K562 (cell line): ENCODE measurements around the gene CEP192. TPM values are rescaled to one million over a fixed set of nuclear protein-coding genes. Genes with fewer than 3 reads are reported as not detected.

Source experiments
- CREBBP ChIP-seq: IDR thresholded peaks from one replicate; pipeline ENCODE4 v1.6.1; 2012; ENCODE audit warnings: low read depth, mild to moderate bottlenecking, control low read depth, inconsistent platforms, low read length
- FOXJ2 ChIP-seq: fragments of 200-800 bp; sonication (Bioruptor generic); IDR thresholded peaks from 2 replicates; pipeline ENCODE4 v1.6.1; 2016; ENCODE audit warnings: missing genetic modification characterization, missing compliant biosample characterization
- FOXK1 ChIP-seq: sonication (generic); formaldehyde crosslinking; IDR thresholded peaks from 2 replicates; pipeline ENCODE4 v1.8.0; 2022; ENCODE audit warnings: missing genetic modification reagents, mild to moderate bottlenecking, borderline replicate concordance
- FOXP1 ChIP-seq: sonication (generic); formaldehyde crosslinking; IDR thresholded peaks from 2 replicates; pipeline ENCODE4 v1.8.0; 2022; ENCODE audit warnings: mild to moderate bottlenecking, missing genetic modification reagents
- KAT7 ChIP-seq: sonication (generic); formaldehyde crosslinking; IDR thresholded peaks from 2 replicates; pipeline ENCODE4 v1.8.0; 2022; ENCODE audit warnings: missing genetic modification reagents, mild to moderate bottlenecking, borderline replicate concordance
- NFIC ChIP-seq: fragments of 450-650 bp; IDR thresholded peaks from 2 replicates; pipeline ENCODE4 v1.6.1; 2017; ENCODE audit warnings: mild to moderate bottlenecking, inconsistent platforms
- NFXL1 ChIP-seq: fragments of 450-650 bp; formaldehyde crosslinking; IDR thresholded peaks from 2 replicates; pipeline ENCODE4 v1.4.0; 2021; ENCODE audit warnings: mild to moderate bottlenecking
- NR2C2 ChIP-seq, 2 experiments: fragments of 200-800 bp in 1 of 2; sonication (Bioruptor generic) in 1 of 2; sonication (generic) in 1 of 2; formaldehyde crosslinking in 1 of 2; IDR thresholded peaks; 2 replicates each; pipeline versions ENCODE4 v1.6.1 to v1.8.0; 2016 to 2022; ENCODE audit warnings: mild to moderate bottlenecking in 1 of 2, missing compliant biosample characterization in 1 of 2, missing genetic modification characterization in 1 of 2, missing genetic modification reagents in 1 of 2
- PHB ChIP-seq: fragments of 250-450 bp; sonication (Bioruptor Pico); IDR thresholded peaks from 2 replicates; pipeline ENCODE4 v1.5.0; 2021
- RB1 ChIP-seq: fragments of 450-650 bp; IDR thresholded peaks from 2 replicates; pipeline ENCODE4 v1.6.1; 2017; ENCODE audit warnings: low read depth, mild to moderate bottlenecking
- RBM14 ChIP-seq: fragments of 200-400 bp; formaldehyde crosslinking; IDR thresholded peaks from 2 replicates; pipeline ENCODE4 v1.6.1; 2018; ENCODE audit warnings: low read depth, mild to moderate bottlenecking, low read length, moderate library complexity, borderline replicate concordance; ENCODE audit not compliant: insufficient read depth
- RFX1 ChIP-seq: fragments of 450-650 bp; IDR thresholded peaks from 2 replicates; pipeline ENCODE4 v1.6.1; 2016; ENCODE audit warnings: mild to moderate bottlenecking, moderate library complexity
- SMARCB1 ChIP-seq: IDR thresholded peaks from 2 replicates; pipeline ENCODE4 v1.6.1; 2011; ENCODE audit warnings: improper control_type of control experiment, low read depth; ENCODE audit not compliant: insufficient read length
- SRSF7 ChIP-seq: fragments of 200-400 bp; formaldehyde crosslinking; optimal IDR thresholded peaks from 2 replicates; pipeline ENCODE3; 2017; ENCODE audit warnings: mild to moderate bottlenecking, low read depth, low read length
- ZC3H4 ChIP-seq: sonication (generic); formaldehyde crosslinking; IDR thresholded peaks from 2 replicates; pipeline ENCODE4 v1.9.0; 2021; ENCODE audit warnings: missing genetic modification reagents, borderline replicate concordance
- polyA plus RNA-seq, 8 experiments: library from polyadenylated mRNA; depleted of rRNA in 4 of 8; stranded (reverse) in 5 of 8; unstranded in 3 of 8; fragments of >200 nt; fragmentation: Nextera tagmentation in 2 of 8; fragmentation: Illumina TruSeq in 1 of 8; extraction: Ambion mirVana in 2 of 8; extraction: Trizol in 1 of 8; gene quantifications; 2 replicates each; pipeline versions ENCODE4 v1.2.1 to v1.2.3, GENCODE V29; 2011 to 2014; ENCODE audit warnings: inconsistent platforms in 1 of 8, missing spikeins in 1 of 8
- total RNA-seq, 7 experiments: library from RNA; depleted of rRNA in 6 of 7; stranded (reverse); fragments of >200 nt in 6 of 7; fragmentation: Illumina TruSeq in 2 of 7; extraction: Trizol in 2 of 7; gene quantifications; 2 replicates each; pipeline versions ENCODE4 v1.2.1 to v1.2.3, GENCODE V29; 2011 to 2021; ENCODE audit warnings: low replicate concordance in 1 of 7
- TF ChIP-seq, protein P1 (sequence below): fragments of 200-800 bp; sonication (Bioruptor generic); IDR thresholded peaks from 2 replicates; pipeline ENCODE4 v1.6.1; 2017; ENCODE audit warnings: missing genetic modification characterization, missing compliant biosample characterization
- TF ChIP-seq, protein P2 (sequence below): sonication (generic); formaldehyde crosslinking; IDR thresholded peaks from 2 replicates; pipeline ENCODE4 v1.8.0; 2023; ENCODE audit warnings: mild to moderate bottlenecking, missing genetic modification reagents
- TF ChIP-seq, protein P3 (sequence below): fragments of 450-650 bp; IDR thresholded peaks from 2 replicates; pipeline ENCODE4 v1.6.1; 2018; ENCODE audit warnings: mild to moderate bottlenecking, low read depth; ENCODE audit not compliant: partially characterized antibody
- TF ChIP-seq, protein P4 (sequence below), 3 experiments: fragments of 200-800 bp in 1 of 3; sonication (Bioruptor generic) in 1 of 3; sonication (generic) in 1 of 3; formaldehyde crosslinking in 1 of 3; IDR thresholded peaks; 2 replicates each; pipeline versions ENCODE4 v1.6.1 to v1.8.0; 2016 to 2022; ENCODE audit warnings: mild to moderate bottlenecking in 2 of 3, missing compliant biosample characterization in 2 of 3, missing genetic modification characterization in 2 of 3, missing genetic modification reagents in 1 of 3

CEP192 gene
- total and polyA plus RNA-seq, 9 of the 15 experiments (the other 6 are each of a cell fraction or from before 2014, with no cell fraction given) = 14.4 to 54.4 (median 35.8) TPM

DNA sequence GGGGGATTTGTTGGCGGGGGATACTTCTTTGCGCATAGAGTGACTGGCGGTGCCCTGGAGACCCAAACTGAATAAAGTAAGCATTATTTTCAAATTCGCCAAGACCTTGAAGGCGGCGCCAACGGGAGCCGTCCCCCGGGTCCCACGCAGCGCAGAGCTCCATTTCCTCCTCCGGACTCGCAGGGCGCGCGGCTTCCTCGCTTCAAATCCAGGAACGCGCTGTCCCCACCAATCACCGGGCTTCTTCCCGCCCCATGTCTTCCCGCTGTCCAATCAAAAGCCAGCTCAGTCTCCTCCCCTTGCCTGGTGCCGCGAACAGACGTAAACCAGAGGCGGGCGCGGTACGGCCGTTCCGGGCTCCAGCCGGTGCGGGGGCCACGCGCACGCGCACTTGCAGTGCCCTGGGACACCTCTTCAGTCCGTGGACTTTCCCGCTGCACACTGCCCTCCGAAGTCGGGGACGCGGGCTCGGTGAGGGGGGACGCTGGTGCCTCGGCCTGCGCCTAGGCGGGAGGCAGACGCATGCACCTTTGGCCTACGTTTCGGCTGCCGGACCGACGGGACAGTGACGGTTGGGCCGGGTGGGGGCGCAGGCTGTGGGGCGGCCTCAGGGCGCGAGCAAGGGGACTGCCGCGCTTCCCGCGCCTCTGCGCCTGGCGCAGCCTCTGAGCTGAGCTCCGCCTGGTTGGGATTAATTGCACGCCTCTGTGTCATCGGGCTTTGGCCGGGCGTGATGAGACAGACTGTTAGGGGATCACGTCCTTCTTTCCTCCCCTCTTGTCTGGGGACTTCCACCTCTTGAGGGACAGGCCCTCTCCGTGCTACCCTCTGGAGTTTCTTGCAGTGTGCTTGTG, at the start of gene CEP192 (continued):
- TF ChIP-seq ZC3H4 (CRISPR knock-in tag) = no peak
- TF ChIP-seq, protein P1, sequence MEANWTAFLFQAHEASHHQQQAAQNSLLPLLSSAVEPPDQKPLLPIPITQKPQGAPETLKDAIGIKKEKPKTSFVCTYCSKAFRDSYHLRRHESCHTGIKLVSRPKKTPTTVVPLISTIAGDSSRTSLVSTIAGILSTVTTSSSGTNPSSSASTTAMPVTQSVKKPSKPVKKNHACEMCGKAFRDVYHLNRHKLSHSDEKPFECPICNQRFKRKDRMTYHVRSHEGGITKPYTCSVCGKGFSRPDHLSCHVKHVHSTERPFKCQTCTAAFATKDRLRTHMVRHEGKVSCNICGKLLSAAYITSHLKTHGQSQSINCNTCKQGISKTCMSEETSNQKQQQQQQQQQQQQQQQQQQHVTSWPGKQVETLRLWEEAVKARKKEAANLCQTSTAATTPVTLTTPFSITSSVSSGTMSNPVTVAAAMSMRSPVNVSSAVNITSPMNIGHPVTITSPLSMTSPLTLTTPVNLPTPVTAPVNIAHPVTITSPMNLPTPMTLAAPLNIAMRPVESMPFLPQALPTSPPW (CRISPR knock-in tag) = peak; percentile 81
- peak; percentile 84; the same call in 1 of the 2 replicates for TF ChIP-seq FOXP1
- TF ChIP-seq SRSF7 = no peak
- no peak for TF ChIP-seq RBM14
- no peak for TF ChIP-seq KAT7 (CRISPR knock-in tag)
- no peak for TF ChIP-seq SMARCB1
- TF ChIP-seq RFX1 = no peak
- TF ChIP-seq NFIC = peak; percentile 26; the same call in 1 of the 2 replicates
- TF ChIP-seq, protein P2, sequence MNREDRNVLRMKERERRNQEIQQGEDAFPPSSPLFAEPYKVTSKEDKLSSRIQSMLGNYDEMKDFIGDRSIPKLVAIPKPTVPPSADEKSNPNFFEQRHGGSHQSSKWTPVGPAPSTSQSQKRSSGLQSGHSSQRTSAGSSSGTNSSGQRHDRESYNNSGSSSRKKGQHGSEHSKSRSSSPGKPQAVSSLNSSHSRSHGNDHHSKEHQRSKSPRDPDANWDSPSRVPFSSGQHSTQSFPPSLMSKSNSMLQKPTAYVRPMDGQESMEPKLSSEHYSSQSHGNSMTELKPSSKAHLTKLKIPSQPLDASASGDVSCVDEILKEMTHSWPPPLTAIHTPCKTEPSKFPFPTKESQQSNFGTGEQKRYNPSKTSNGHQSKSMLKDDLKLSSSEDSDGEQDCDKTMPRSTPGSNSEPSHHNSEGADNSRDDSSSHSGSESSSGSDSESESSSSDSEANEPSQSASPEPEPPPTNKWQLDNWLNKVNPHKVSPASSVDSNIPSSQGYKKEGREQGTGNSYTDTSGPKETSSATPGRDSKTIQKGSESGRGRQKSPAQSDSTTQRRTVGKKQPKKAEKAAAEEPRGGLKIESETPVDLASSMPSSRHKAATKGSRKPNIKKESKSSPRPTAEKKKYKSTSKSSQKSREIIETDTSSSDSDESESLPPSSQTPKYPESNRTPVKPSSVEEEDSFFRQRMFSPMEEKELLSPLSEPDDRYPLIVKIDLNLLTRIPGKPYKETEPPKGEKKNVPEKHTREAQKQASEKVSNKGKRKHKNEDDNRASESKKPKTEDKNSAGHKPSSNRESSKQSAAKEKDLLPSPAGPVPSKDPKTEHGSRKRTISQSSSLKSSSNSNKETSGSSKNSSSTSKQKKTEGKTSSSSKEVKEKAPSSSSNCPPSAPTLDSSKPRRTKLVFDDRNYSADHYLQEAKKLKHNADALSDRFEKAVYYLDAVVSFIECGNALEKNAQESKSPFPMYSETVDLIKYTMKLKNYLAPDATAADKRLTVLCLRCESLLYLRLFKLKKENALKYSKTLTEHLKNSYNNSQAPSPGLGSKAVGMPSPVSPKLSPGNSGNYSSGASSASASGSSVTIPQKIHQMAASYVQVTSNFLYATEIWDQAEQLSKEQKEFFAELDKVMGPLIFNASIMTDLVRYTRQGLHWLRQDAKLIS (CRISPR knock-in tag) = no peak
- TF ChIP-seq RB1 = peak; percentile 94
- no peak for TF ChIP-seq NR2C2 (CRISPR knock-in tag; IDR thresholded peaks at IDR 0.05)
- peak; percentile 88 for TF ChIP-seq NR2C2 (tag; IDR thresholded peaks at IDR 0.05)
- no peak for TF ChIP-seq CREBBP
- TF ChIP-seq, protein P3, sequence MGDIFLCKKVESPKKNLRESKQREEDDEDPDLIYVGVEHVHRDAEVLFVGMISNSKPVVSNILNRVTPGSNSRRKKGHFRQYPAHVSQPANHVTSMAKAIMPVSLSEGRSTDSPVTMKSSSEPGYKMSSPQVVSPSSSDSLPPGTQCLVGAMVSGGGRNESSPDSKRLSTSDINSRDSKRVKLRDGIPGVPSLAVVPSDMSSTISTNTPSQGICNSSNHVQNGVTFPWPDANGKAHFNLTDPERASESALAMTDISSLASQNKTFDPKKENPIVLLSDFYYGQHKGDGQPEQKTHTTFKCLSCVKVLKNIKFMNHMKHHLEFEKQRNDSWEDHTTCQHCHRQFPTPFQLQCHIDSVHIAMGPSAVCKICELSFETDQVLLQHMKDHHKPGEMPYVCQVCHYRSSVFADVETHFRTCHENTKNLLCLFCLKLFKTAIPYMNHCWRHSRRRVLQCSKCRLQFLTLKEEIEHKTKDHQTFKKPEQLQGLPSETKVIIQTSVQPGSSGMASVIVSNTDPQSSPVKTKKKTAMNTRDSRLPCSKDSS = no peak
- no peak for TF ChIP-seq NFXL1 (CRISPR knock-in tag)
- TF ChIP-seq PHB (CRISPR knock-in tag) = no peak
- TF ChIP-seq FOXK1 (CRISPR knock-in tag) = peak; percentile 92; the same call in 1 of the 2 replicates
- no peak for TF ChIP-seq FOXJ2 (tag)
- TF ChIP-seq, protein P4, sequence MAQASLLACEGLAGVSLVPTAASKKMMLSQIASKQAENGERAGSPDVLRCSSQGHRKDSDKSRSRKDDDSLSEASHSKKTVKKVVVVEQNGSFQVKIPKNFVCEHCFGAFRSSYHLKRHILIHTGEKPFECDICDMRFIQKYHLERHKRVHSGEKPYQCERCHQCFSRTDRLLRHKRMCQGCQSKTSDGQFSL (CRISPR knock-in tag; IDR thresholded peaks at IDR 0.05) = peak; percentile 88
- TF ChIP-seq, protein P4 (tag; IDR thresholded peaks at IDR 0.05) = no peak
